ENCODE measurements around the gene KMT2C. TPM values are rescaled to one million over a fixed set of nuclear protein-coding genes. Genes with fewer than 3 reads are reported as not detected.

The KMT2C gene
- polyA plus RNA-seq, 2 donors, result 8.2 to 11.7 TPM

GRCh38 chr7:152176797-152177196 is 259.0 kb downstream of the KMT2C start:
- no peak overlapping the region for H3K27ac ChIP-seq (ENCODE audit: low read depth in 2 of 2, low read length in 1 of 2)
- no peak overlapping the region for H3K4me3 ChIP-seq (ENCODE audit: low read depth in 1 of 2, low read length in 2 of 2)
- H3K36me3 ChIP-seq (ENCODE audit: control insufficient read depth in 2 of 2, insufficient read depth in 2 of 2, low read length in 1 of 2), result peaks cover 6 to 31% of the 10 kb centered on the region in 2 donors
- H3K27me3 ChIP-seq (ENCODE audit: control insufficient read depth in 1 of 2, insufficient read depth in 2 of 2, low read length in 2 of 2), result no peaks in the 10 kb centered on the region
- H3K4me1 ChIP-seq (ENCODE audit: control insufficient read depth in 2 of 2, insufficient read depth in 2 of 2, low read length in 1 of 2), result no peaks in the 10 kb centered on the region
- no peaks in the 10 kb centered on the region for H3K9me3 ChIP-seq (ENCODE audit: control insufficient read depth in 2 of 2, insufficient read depth in 1 of 2, low read depth in 1 of 2, low read length in 1 of 2)
- 91 to 92% methylated on average over 2 of the region's 2 CpGs for WGBS, 2 donors

- WGBS, 2 donors, result 91 to 92% methylated on average over 5 of the region's 5 CpGs
- no peak overlapping the region for H3K4me3 ChIP-seq (ENCODE audit: low read depth in 1 of 2, low read length in 2 of 2)
- H3K27ac ChIP-seq (ENCODE audit: low read depth in 2 of 2, low read length in 1 of 2), result no peak overlapping the region
- H3K4me1 ChIP-seq (ENCODE audit: control insufficient read depth in 2 of 2, insufficient read depth in 2 of 2, low read length in 1 of 2), result no peaks in the 10 kb centered on the region
- peaks cover 6 to 17% of the 10 kb centered on the region in 2 donors for H3K36me3 ChIP-seq (ENCODE audit: control insufficient read depth in 2 of 2, insufficient read depth in 2 of 2, low read length in 1 of 2)
- H3K27me3 ChIP-seq (ENCODE audit: control insufficient read depth in 1 of 2, insufficient read depth in 2 of 2, low read length in 2 of 2), result no peaks in the 10 kb centered on the region
- H3K9me3 ChIP-seq (ENCODE audit: control insufficient read depth in 2 of 2, insufficient read depth in 1 of 2, low read depth in 1 of 2, low read length in 1 of 2), result no peaks in the 10 kb centered on the region
These were observed 262.3 kb downstream of the KMT2C start for GRCh38 chr7:152173372-152174070.

- no peaks in the 10 kb centered on the region for H3K27me3 ChIP-seq (ENCODE audit: control insufficient read depth in 1 of 2, insufficient read depth in 2 of 2, low read length in 2 of 2)
- no peaks in the 10 kb centered on the region for H3K9me3 ChIP-seq (ENCODE audit: control insufficient read depth in 2 of 2, insufficient read depth in 1 of 2, low read depth in 1 of 2, low read length in 1 of 2)
- WGBS, 2 donors, result 73 to 80% methylated on average over 6 of the region's 6 CpGs
- H3K4me3 ChIP-seq (ENCODE audit: low read depth in 1 of 2, low read length in 2 of 2), result no peak overlapping the region
- H3K4me1 ChIP-seq (ENCODE audit: control insufficient read depth in 2 of 2, insufficient read depth in 2 of 2, low read length in 1 of 2), result no peaks in the 10 kb centered on the region
- no peak overlapping the region for H3K27ac ChIP-seq (ENCODE audit: low read depth in 2 of 2, low read length in 1 of 2)
- H3K36me3 ChIP-seq (ENCODE audit: control insufficient read depth in 2 of 2, insufficient read depth in 2 of 2, low read length in 1 of 2), result peaks cover 15 to 16% of the 10 kb centered on the region in 2 donors
These were observed 273.5 kb downstream of the KMT2C start for GRCh38 chr7:152162287-152162686.

GRCh38 chr7:152161171-152161570 is 274.6 kb downstream of the KMT2C start:
- H3K4me3 ChIP-seq (ENCODE audit: low read depth in 1 of 2, low read length in 2 of 2), result no peak overlapping the region
- no peak overlapping the region for H3K27ac ChIP-seq (ENCODE audit: low read depth in 2 of 2, low read length in 1 of 2)
- no peaks in the 10 kb centered on the region for H3K4me1 ChIP-seq (ENCODE audit: control insufficient read depth in 2 of 2, insufficient read depth in 2 of 2, low read length in 1 of 2)
- H3K9me3 ChIP-seq (ENCODE audit: control insufficient read depth in 2 of 2, insufficient read depth in 1 of 2, low read depth in 1 of 2, low read length in 1 of 2), result no peaks in the 10 kb centered on the region
- no peaks in the 10 kb centered on the region for H3K27me3 ChIP-seq (ENCODE audit: control insufficient read depth in 1 of 2, insufficient read depth in 2 of 2, low read length in 2 of 2)
- peaks cover 13 to 15% of the 10 kb centered on the region in 2 donors for H3K36me3 ChIP-seq (ENCODE audit: control insufficient read depth in 2 of 2, insufficient read depth in 2 of 2, low read length in 1 of 2)

GRCh38 chr7:152158801-152159587 is 276.8 kb downstream of the KMT2C start:
- WGBS, 2 donors, result 83 to 87% methylated on average over 11 of the region's 11 CpGs
- no peak overlapping the region for H3K4me3 ChIP-seq (ENCODE audit: low read depth in 1 of 2, low read length in 2 of 2)
- no peaks in the 10 kb centered on the region for H3K9me3 ChIP-seq (ENCODE audit: control insufficient read depth in 2 of 2, insufficient read depth in 1 of 2, low read depth in 1 of 2, low read length in 1 of 2)
- H3K36me3 ChIP-seq (ENCODE audit: control insufficient read depth in 2 of 2, insufficient read depth in 2 of 2, low read length in 1 of 2), result peaks cover 18 to 24% of the 10 kb centered on the region in 2 donors
- H3K27ac ChIP-seq (ENCODE audit: low read depth in 2 of 2, low read length in 1 of 2), result no peak overlapping the region
- H3K4me1 ChIP-seq (ENCODE audit: control insufficient read depth in 2 of 2, insufficient read depth in 2 of 2, low read length in 1 of 2), result no peaks in the 10 kb centered on the region
- no peaks in the 10 kb centered on the region for H3K27me3 ChIP-seq (ENCODE audit: control insufficient read depth in 1 of 2, insufficient read depth in 2 of 2, low read length in 2 of 2)

GRCh38 chr7:152152267-152152666 is 283.5 kb downstream of the KMT2C start:
- no peaks in the 10 kb centered on the region for H3K9me3 ChIP-seq (ENCODE audit: control insufficient read depth in 2 of 2, insufficient read depth in 1 of 2, low read depth in 1 of 2, low read length in 1 of 2)
- no peak overlapping the region for H3K27ac ChIP-seq (ENCODE audit: low read depth in 2 of 2, low read length in 1 of 2)
- H3K27me3 ChIP-seq (ENCODE audit: control insufficient read depth in 1 of 2, insufficient read depth in 2 of 2, low read length in 2 of 2), result no peaks in the 10 kb centered on the region
- H3K36me3 ChIP-seq (ENCODE audit: control insufficient read depth in 2 of 2, insufficient read depth in 2 of 2, low read length in 1 of 2), result peaks cover 29 to 31% of the 10 kb centered on the region in 2 donors
- H3K4me3 ChIP-seq (ENCODE audit: low read depth in 1 of 2, low read length in 2 of 2), result no peak overlapping the region
- no peaks in the 10 kb centered on the region for H3K4me1 ChIP-seq (ENCODE audit: control insufficient read depth in 2 of 2, insufficient read depth in 2 of 2, low read length in 1 of 2)
- 90 to 92% methylated on average over 5 of the region's 5 CpGs for WGBS, 2 donors

GRCh38 chr7:152149363-152149762 is 286.4 kb downstream of the KMT2C start:
- no peaks in the 10 kb centered on the region for H3K4me1 ChIP-seq (ENCODE audit: control insufficient read depth in 2 of 2, insufficient read depth in 2 of 2, low read length in 1 of 2)
- no peak overlapping the region for H3K4me3 ChIP-seq (ENCODE audit: low read depth in 1 of 2, low read length in 2 of 2)
- H3K27ac ChIP-seq (ENCODE audit: low read depth in 2 of 2, low read length in 1 of 2), result no peak overlapping the region
- WGBS, 2 donors, result 79 to 81% methylated on average over 6 of the region's 6 CpGs
- no peaks in the 10 kb centered on the region for H3K9me3 ChIP-seq (ENCODE audit: control insufficient read depth in 2 of 2, insufficient read depth in 1 of 2, low read depth in 1 of 2, low read length in 1 of 2)
- H3K36me3 ChIP-seq (ENCODE audit: control insufficient read depth in 2 of 2, insufficient read depth in 2 of 2, low read length in 1 of 2), result peaks cover 26% of the 10 kb centered on the region in 2 donors
- no peaks in the 10 kb centered on the region for H3K27me3 ChIP-seq (ENCODE audit: control insufficient read depth in 1 of 2, insufficient read depth in 2 of 2, low read length in 2 of 2)

GRCh38 chr7:152148706-152149105 is 287.1 kb downstream of the KMT2C start:
- peaks cover 23 to 30% of the 10 kb centered on the region in 2 donors for H3K36me3 ChIP-seq (ENCODE audit: control insufficient read depth in 2 of 2, insufficient read depth in 2 of 2, low read length in 1 of 2)
- no peaks in the 10 kb centered on the region for H3K27me3 ChIP-seq (ENCODE audit: control insufficient read depth in 1 of 2, insufficient read depth in 2 of 2, low read length in 2 of 2)
- H3K27ac ChIP-seq (ENCODE audit: low read depth in 2 of 2, low read length in 1 of 2), result no peak overlapping the region
- H3K4me3 ChIP-seq (ENCODE audit: low read depth in 1 of 2, low read length in 2 of 2), result no peak overlapping the region
- no peaks in the 10 kb centered on the region for H3K4me1 ChIP-seq (ENCODE audit: control insufficient read depth in 2 of 2, insufficient read depth in 2 of 2, low read length in 1 of 2)
- WGBS, 2 donors, result 91 to 92% methylated on average over 5 of the region's 5 CpGs
- H3K9me3 ChIP-seq (ENCODE audit: control insufficient read depth in 2 of 2, insufficient read depth in 1 of 2, low read depth in 1 of 2, low read length in 1 of 2), result no peaks in the 10 kb centered on the region

- H3K36me3 ChIP-seq (ENCODE audit: control insufficient read depth in 2 of 2, insufficient read depth in 2 of 2, low read length in 1 of 2), result peaks cover 12 to 21% of the 10 kb centered on the region in 2 donors
- 77% methylated on average over 4 of the region's 4 CpGs for WGBS, 2 donors
- H3K27ac ChIP-seq (ENCODE audit: low read depth in 2 of 2, low read length in 1 of 2), result no peak overlapping the region
These were observed 289.8 kb downstream of the KMT2C start for GRCh38 chr7:152145853-152146466.

More at GRCh38 chr7:152145853-152146466, 289.8 kb downstream of the KMT2C start:
- Histone ChIP-seq H3K4me1 (ENCODE audit: control insufficient read depth in 2 of 2, insufficient read depth in 2 of 2, low read length in 1 of 2) (no peaks in the 10 kb centered on the region), H3K4me3 (ENCODE audit: low read depth in 1 of 2, low read length in 2 of 2) (no peak overlapping the region), H3K9me3 (ENCODE audit: control insufficient read depth in 2 of 2, insufficient read depth in 1 of 2, low read depth in 1 of 2, low read length in 1 of 2) (no peaks in the 10 kb centered on the region), H3K27me3 (ENCODE audit: control insufficient read depth in 1 of 2, insufficient read depth in 2 of 2, low read length in 2 of 2) (no peaks in the 10 kb centered on the region)

Measured in esophagus (tissue), 2 donors.